D341Med (cell line): ENCODE measurements around the gene CFL1.

ENCODE experiments used
- DNase-seq: peaks from one replicate; pipeline ENCODE4 v3.0.0; 2012; ENCODE audit warnings: low spot score

CFL1 gene

DNA sequence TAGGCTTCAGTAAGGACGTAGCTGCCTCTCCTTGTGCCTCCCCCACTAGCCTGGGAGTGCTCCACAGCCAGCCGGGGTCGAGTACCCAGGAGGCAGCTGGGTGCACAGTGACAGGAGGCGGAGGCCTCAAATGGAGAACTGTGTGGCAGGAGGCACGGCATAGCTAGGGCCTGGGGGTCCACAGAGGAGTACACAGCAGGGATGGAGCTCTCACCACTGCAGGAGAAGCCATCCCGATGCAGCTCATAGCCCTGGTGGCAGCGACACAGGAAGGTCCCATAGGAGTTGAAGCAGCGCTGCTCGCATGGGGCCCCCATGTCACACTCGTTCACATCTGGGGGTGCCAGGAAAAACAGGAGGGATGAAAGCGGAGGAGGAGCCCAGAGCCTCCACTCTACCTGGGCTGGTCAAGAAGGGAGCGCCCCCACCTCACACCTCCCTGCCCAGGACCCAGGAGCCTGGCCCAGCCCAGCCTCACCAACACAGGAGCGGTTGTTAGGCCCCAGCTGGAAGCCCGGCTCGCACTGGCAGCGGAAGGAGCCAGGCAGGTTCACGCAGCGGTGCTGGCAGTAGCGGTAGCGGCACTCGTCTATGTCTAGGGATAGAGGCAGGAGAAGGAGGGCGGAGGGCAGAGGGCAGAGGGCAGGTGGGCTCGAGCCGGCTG lies 11.8 kb upstream of the CFL1 start:
- no peak for DNase-seq

DNA sequence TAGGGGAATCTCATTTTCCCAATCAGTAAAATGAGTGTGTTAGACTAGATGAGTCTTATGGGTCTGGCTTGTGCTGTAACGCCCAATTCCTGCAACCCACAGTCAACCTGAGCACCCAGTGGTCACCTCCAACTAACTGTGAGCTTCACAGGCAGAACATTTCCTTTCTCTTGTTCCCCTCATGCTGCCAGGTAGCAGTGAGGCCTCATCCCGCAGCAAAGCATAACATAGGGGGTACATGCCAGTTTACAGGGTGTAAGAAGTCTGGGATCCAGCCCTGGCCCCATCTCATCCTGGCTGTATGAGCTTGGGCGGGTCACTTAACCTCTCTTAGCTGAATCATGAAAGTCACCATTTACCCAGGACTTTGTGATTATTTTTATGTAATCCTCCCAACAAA lies 10.9 kb upstream of the CFL1 start:
- no peak for DNase-seq

GRCh38 chr11:65868076-65868667 lies 10.2 kb upstream of the CFL1 start:
- DNase-seq: peak; percentile 59

DNA sequence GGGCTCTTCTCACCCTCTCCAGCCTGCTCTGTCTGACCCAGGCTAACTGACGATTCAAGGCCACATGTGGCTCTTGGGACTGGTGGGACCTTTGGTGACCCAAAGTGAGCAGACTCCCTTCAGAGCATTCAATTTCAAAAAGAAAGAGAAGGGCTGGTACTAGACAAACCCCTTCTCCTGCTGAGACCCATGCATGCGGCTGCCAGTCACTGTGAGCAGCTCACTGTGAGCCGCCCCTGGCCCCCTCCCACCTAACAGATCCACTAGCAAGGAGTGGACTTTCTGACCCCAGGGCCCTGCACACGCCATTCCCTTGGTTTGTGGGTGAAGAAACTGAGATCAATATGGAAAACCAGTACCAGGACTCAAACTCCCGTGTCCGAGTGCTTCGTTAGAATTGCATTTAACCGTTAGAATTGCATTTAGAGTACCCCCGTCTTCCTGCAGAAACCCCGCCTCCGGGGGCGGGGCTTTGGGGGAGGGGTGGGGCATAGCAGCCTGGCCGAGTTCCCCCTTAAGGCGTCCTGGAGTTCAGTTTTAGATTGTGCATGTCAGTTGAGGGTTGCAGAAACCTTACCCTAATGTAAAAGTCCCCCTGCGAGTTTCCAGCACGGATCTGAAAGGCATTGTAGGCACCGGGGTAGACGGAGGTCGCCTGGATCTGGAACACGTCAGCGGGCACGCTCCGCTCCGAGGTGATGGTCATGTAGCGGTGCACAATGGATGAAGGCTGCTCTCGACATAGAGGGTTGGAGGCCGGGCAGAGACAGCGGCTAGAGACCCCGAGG lies 9.5 kb upstream of the CFL1 start:
- no peak for DNase-seq

GRCh38 chr11:65866509-65867283 lies 8.7 kb upstream of the CFL1 start:
- DNase-seq: no peak

DNA sequence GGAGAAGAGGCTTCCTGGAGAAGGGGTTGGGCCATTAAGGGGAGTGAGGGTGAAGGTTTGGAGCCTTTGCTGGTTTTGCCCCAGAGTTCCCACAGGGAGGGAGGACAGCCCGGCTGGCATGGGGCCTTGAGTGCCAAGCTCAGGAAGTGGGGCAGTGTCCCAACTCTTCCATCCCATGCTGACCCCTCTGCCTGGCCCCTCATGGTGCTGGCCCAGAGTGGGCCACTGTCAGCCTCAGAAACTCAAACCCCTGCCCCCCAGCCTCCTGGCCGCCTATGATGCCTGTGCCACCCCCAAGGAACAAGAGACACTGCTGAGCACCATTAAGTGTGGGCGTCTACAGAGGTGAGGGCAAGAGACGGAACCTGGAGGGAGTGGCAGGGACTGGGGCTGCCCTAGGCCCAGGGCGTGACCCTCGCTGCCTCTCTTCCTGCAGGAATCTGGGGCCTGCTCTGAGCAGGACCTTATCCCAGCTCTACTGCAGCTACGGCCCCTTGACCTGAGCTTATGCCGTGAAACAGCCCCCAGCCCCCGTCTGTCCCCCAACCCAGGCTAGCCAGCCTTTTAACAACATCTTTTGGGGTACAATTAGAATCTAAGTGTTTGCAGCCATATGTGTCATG lies 7.7 kb upstream of the CFL1 start:
- DNase-seq: no peak

GRCh38 chr11:65864706-65865471 lies 6.9 kb upstream of the CFL1 start:
- no peak for DNase-seq

- no peak for DNase-seq
Measured at GRCh38 chr11:65863889-65864705, 6.1 kb upstream of the CFL1 start.

- DNase-seq: no peak
Measured at GRCh38 chr11:65862941-65863888, 5.2 kb upstream of the CFL1 start.

- DNase-seq: no peak
Measured at GRCh38 chr11:65862191-65862735, 4.3 kb upstream of the CFL1 start.

DNA sequence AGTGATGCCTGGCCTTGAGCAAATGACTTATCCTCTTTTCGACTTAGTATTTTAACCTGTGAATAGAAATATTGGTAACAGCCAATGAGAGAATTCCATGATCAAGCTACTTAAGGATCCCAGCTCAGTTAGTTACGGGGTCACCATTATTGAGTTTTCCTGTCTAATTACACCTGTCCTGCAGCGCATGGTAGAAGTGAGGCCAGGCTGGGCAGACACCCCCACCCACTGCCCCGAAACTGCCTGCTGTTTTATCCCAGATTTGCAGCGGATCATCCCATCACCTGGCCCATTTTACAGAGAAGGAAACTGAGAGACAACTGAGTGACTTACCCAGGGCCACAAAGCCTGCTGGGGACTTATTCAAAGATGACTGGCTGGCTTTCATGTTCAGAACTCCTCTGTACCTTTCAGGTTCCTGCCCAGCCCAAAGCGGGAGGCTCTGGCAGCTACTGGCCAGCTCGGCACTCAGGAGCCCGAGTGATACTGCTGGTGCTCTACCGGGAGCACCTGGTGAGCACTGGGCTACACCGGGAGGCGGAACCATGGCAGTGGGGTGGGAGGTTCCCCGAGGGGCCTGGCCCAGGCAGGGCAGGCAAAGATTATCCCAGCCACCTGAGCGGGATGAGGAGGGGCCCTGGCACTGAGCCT lies 3.7 kb upstream of the CFL1 start:
- DNase-seq: no peak

- no peak for DNase-seq
Measured at GRCh38 chr11:65861165-65861505, 3.2 kb upstream of the CFL1 start.

- DNase-seq: peak; percentile 89
Measured at GRCh38 chr11:65860278-65861164, 2.5 kb upstream of the CFL1 start, which contains the start of gene MUS81. TSS of gene MUS81 (plus strand) at chr11:65860433. CDS start at chr11:65860754, 321 bp downstream.

- DNase-seq: no peak
Measured at GRCh38 chr11:65859812-65860277, 1.9 kb upstream of the CFL1 start.

- DNase-seq: peak; percentile 91
Measured at GRCh38 chr11:65859095-65859811, 1.3 kb upstream of the CFL1 start.

- DNase-seq: no peak
Measured at GRCh38 chr11:65858681-65859087, 704 bp upstream of the CFL1 start.

GRCh38 chr11:65857500-65857852 lies 504 bp downstream of the CFL1 start:
- DNase-seq: no peak
